HCT116 (cell line): ENCODE results near the gene GBP2. TPM values are rescaled to one million over a fixed set of nuclear protein-coding genes. Genes with fewer than 3 reads are reported as not detected.
"Not testable (repeated sequence)": the region's sequence is repeated elsewhere in the genome, so short reads cannot be mapped to it uniquely, and the experiment has no call there.

Source experiments
- ATAC-seq: fragments of 200-7000 bp; cut with Tn5 transposase; 2 replicates; pipeline ENCODE4 v1.9.1; 2020; ENCODE audit warnings: mild to moderate bottlenecking, moderate library complexity
- BruUV-seq: library from RNA; stranded (reverse); fragments of 400-500 nt; replicated peaks from 2 replicates; lab custom pipeline; 2021; lab: Mats Ljungman, UMichigan
- CTCF ChIA-PET: fragments of 300-600 bp; sonication (Branson Sonifier 250); formaldehyde crosslinking; loops from one replicate; lab custom pipeline; 2021; ENCODE audit warnings: antibody characterized with exemption; lab: Charles Lee
- POLR2A ChIA-PET: fragments of 300-600, 350-600 bp; sonication (Branson Sonifier 250); formaldehyde crosslinking; loops from one replicate; lab custom pipeline; 2021; ENCODE audit warnings: antibody characterized with exemption; lab: Charles Lee
- RAD21 ChIA-PET, 2 experiments: fragments of 300-600 bp; sonication (Branson Sonifier 250); formaldehyde crosslinking; loops; one replicate each; lab custom pipeline; 2023; ENCODE audit warnings: low total read pairs in 2 of 2; ENCODE audit not compliant: uncharacterized antibody in 2 of 2, unreplicated experiment in 2 of 2, low non-redundant PET in 1 of 2; lab: Charles Lee
- DNase-seq: peaks from one replicate; pipeline ENCODE4 v3.0.0-alpha.2; 2010; ENCODE audit warnings: low read depth, low spot score
- H2AFZ ChIP-seq: fragments of 200-600 bp; shearing (Covaris generic), sonication (generic); 2 replicates; pipeline ENCODE4 v1.6.1; 2017; ENCODE audit warnings: low read depth, mixed run types, mixed read lengths, antibody characterized with exemption, low read length; ENCODE audit not compliant: poor library complexity, severe bottlenecking
- H3K27ac ChIP-seq: 2 replicates; pipeline ENCODE4 v1.5.1; 2012; ENCODE audit warnings: low read depth, low read length
- H3K27me3 ChIP-seq: fragments of 200-600 bp; sonication (generic); 2 replicates; pipeline ENCODE4 v1.6.1; 2016; ENCODE audit warnings: mixed run types, low read length, mixed read lengths; ENCODE audit not compliant: insufficient read depth
- H3K36me3 ChIP-seq, 2 experiments: fragments of 200-500 bp in 1 of 2; fragments of 200-600 bp in 1 of 2; sonication (Bioruptor generic) in 1 of 2; sonication (generic) in 1 of 2; 2 replicates each; pipeline versions ENCODE4 v1.5.1 to v1.6.1; 2014 to 2016; ENCODE audit warnings: low read length in 2 of 2, inconsistent platforms in 1 of 2, mixed read lengths in 1 of 2, mixed run types in 1 of 2; ENCODE audit not compliant: insufficient read depth in 2 of 2, control insufficient read depth in 1 of 2
- H3K4me1 ChIP-seq, 2 experiments: fragments of 200-600 bp in 1 of 2; sonication (generic) in 1 of 2; 2 replicates each; pipeline versions ENCODE4 v1.5.1 to v1.6.1; 2012 to 2017; ENCODE audit warnings: low read length in 2 of 2, inconsistent platforms in 1 of 2, mild to moderate bottlenecking in 1 of 2, mixed read lengths in 1 of 2, mixed run types in 1 of 2, moderate library complexity in 1 of 2; ENCODE audit not compliant: insufficient read depth in 2 of 2, control insufficient read depth in 1 of 2
- H3K4me2 ChIP-seq: fragments of 200-600 bp; sonication (generic); 2 replicates; pipeline ENCODE4 v1.6.1; 2017; ENCODE audit warnings: mixed run types, low read length, mixed read lengths
- H3K4me3 ChIP-seq, 2 experiments: fragments of 200-600 bp in 1 of 2; sonication (generic) in 1 of 2; replicated peaks in 1 of 2; 2 replicates each; pipeline ENCODE4 v1.5.1; 2011 to 2016; ENCODE audit warnings: low read length in 2 of 2, control low read depth in 1 of 2, low read depth in 1 of 2, mild to moderate bottlenecking in 1 of 2, mixed read lengths in 1 of 2, mixed run types in 1 of 2
- H3K79me2 ChIP-seq: fragments of 200-600 bp; sonication (generic); 2 replicates; pipeline ENCODE4 v1.6.1; 2017; ENCODE audit warnings: mild to moderate bottlenecking, mixed run types, low read length, moderate library complexity, mixed read lengths; ENCODE audit not compliant: insufficient read depth
- H3K9ac ChIP-seq: fragments of 200-600 bp; sonication (generic); 2 replicates; pipeline ENCODE4 v1.6.1; 2016; ENCODE audit warnings: low read length, mixed read lengths
- H3K9me2 ChIP-seq: fragments of 200-600 bp; sonication (generic), shearing (Covaris generic); 2 replicates; pipeline ENCODE4 v1.6.1; 2017; ENCODE audit warnings: mixed run types, mild to moderate bottlenecking, moderate library complexity; ENCODE audit not compliant: insufficient read depth
- H3K9me3 ChIP-seq, 2 experiments: fragments of 200-500 bp in 1 of 2; fragments of 200-600 bp in 1 of 2; sonication (Bioruptor generic) in 1 of 2; sonication (generic) in 1 of 2; 2 replicates each; pipeline ENCODE4 v1.6.1; 2014 to 2017; ENCODE audit warnings: low read length in 2 of 2, mixed read lengths in 2 of 2, inconsistent platforms in 1 of 2, low read depth in 1 of 2, mild to moderate bottlenecking in 1 of 2, mixed run types in 1 of 2, moderate library complexity in 1 of 2; ENCODE audit not compliant: control insufficient read depth in 1 of 2, insufficient read depth in 1 of 2
- H4K20me1 ChIP-seq: fragments of 200-600 bp; sonication (generic), shearing (Covaris generic); 2 replicates; pipeline ENCODE4 v1.6.1; 2017; ENCODE audit warnings: mixed run types, mild to moderate bottlenecking, moderate library complexity; ENCODE audit not compliant: insufficient read depth
- CEBPB ChIP-seq: IDR thresholded peaks from 2 replicates; pipeline ENCODE4 v1.6.1; 2012; ENCODE audit warnings: low read depth
- EZH2 ChIP-seq: fragments of 200-600 bp; sonication (generic); IDR thresholded peaks from 2 replicates; pipeline ENCODE4 v1.6.1; 2017; ENCODE audit warnings: antibody characterized with exemption, mixed run types
- JUND ChIP-seq: IDR thresholded peaks from 2 replicates; pipeline ENCODE4 v1.6.1; 2012
- POLR2AphosphoS5 ChIP-seq: IDR thresholded peaks from 2 replicates; pipeline ENCODE4 v1.6.1; 2011; ENCODE audit warnings: mild to moderate bottlenecking, low read depth, low read length, moderate library complexity
- RAD21 ChIP-seq: IDR thresholded peaks from 2 replicates; pipeline ENCODE4 v1.6.1; 2012; ENCODE audit warnings: low read depth, mild to moderate bottlenecking
- SP1 ChIP-seq: IDR thresholded peaks from 2 replicates; pipeline ENCODE4 v1.6.1; 2012; ENCODE audit warnings: low read depth
- SRF ChIP-seq: IDR thresholded peaks from 2 replicates; pipeline ENCODE4 v1.6.1; 2012; ENCODE audit warnings: low read depth
- TCF7L2 ChIP-seq: IDR thresholded peaks from 2 replicates; pipeline ENCODE4 v1.7.0; 2011; ENCODE audit warnings: borderline replicate concordance, inconsistent platforms; ENCODE audit not compliant: insufficient read depth, insufficient read length; ENCODE audit errors: extremely low read depth
- ZNF274 ChIP-seq: fragments of 200-500 bp; sonication (Bioruptor generic); IDR thresholded peaks from 2 replicates; pipeline ENCODE4 v1.6.1; 2014; ENCODE audit warnings: mild to moderate bottlenecking, low read depth, low read length, inconsistent platforms
- intact Hi-C: fragments of 100-400 bp; cut with micrococcal nuclease; formaldehyde crosslinking; loops from 2 replicates; pipeline ENCODE4 v1.10.0; 2022
- total RNA-seq: library from RNA; stranded (reverse); gene quantifications from one replicate; pipeline ENCODE4 v1.2.1, GENCODE V29; 2021; ENCODE audit not compliant: unreplicated experiment
- TF ChIP-seq, protein P1 (sequence below), 3 experiments: fragments of 200-600 bp in 1 of 3; sonication (generic) in 1 of 3; IDR thresholded peaks in 2 of 3; conservative IDR thresholded peaks in 1 of 3; 2 replicates each; pipeline ENCODE4 v1.5.1; 2012 to 2017; ENCODE audit warnings: low read depth in 2 of 3, low read length in 2 of 3, antibody characterized with exemption in 1 of 3, borderline replicate concordance in 1 of 3, control low read depth in 1 of 3, mild to moderate bottlenecking in 1 of 3, mixed read lengths in 1 of 3, mixed run types in 1 of 3, moderate library complexity in 1 of 3; ENCODE audit not compliant: insufficient read depth in 1 of 3
- TF ChIP-seq, protein P2 (sequence below): IDR thresholded peaks from 2 replicates; pipeline ENCODE4 v1.6.1; 2012; ENCODE audit warnings: low read depth
- TF ChIP-seq, protein P3 (sequence below): IDR thresholded peaks from 2 replicates; pipeline ENCODE4 v1.6.1; 2012
- TF ChIP-seq, protein P4 (sequence below): IDR thresholded peaks from 2 replicates; pipeline ENCODE4 v1.6.1; 2012

The GBP2 gene
- total RNA-seq, 1 experiment from 2014 or later: 0.98 TPM

- Histone ChIP-seq H3K36me3 (no peaks in the 10 kb centered on the region), H3K9me3 (no peaks in the 10 kb centered on the region), H3K4me2 (no peak overlapping the region), H3K27me3 (no peaks in the 10 kb centered on the region), H3K9me2 (no peaks in the 10 kb centered on the region), H3K4me3 (no peak overlapping the region), H3K4me1 (peaks cover 0 to 8% of the 10 kb centered on the region in 2 experiments; a peak in 1 of 4 replicates), H3K9ac (no peak overlapping the region), H2AFZ (no peak overlapping the region), H3K79me2 (no peaks in the 10 kb centered on the region), H4K20me1 (no peaks in the 10 kb centered on the region), H3K27ac (no peak overlapping the region)
- intact Hi-C loops: no loop called here
- DNase-seq (no peak), ATAC-seq (no peak)
- no peak for TF ChIP-seq RAD21
- TF ChIP-seq, protein P1, sequence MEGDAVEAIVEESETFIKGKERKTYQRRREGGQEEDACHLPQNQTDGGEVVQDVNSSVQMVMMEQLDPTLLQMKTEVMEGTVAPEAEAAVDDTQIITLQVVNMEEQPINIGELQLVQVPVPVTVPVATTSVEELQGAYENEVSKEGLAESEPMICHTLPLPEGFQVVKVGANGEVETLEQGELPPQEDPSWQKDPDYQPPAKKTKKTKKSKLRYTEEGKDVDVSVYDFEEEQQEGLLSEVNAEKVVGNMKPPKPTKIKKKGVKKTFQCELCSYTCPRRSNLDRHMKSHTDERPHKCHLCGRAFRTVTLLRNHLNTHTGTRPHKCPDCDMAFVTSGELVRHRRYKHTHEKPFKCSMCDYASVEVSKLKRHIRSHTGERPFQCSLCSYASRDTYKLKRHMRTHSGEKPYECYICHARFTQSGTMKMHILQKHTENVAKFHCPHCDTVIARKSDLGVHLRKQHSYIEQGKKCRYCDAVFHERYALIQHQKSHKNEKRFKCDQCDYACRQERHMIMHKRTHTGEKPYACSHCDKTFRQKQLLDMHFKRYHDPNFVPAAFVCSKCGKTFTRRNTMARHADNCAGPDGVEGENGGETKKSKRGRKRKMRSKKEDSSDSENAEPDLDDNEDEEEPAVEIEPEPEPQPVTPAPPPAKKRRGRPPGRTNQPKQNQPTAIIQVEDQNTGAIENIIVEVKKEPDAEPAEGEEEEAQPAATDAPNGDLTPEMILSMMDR (IDR thresholded peaks at IDR 0.05 in 2 of 3, conservative IDR thresholded peaks at IDR 0.05 in 1 of 3; ENCODE audit: borderline replicate concordance in 1 of 3, insufficient read depth in 1 of 3, low read depth in 2 of 3, low read length in 2 of 3): no peak
- no peak for TF ChIP-seq EZH2
- no peak for TF ChIP-seq ZNF274
- no peak for TF ChIP-seq POLR2AphosphoS5
- TF ChIP-seq CEBPB: no peak
- no peak for TF ChIP-seq SRF
- TF ChIP-seq JUND: no peak
- TF ChIP-seq, protein P2, sequence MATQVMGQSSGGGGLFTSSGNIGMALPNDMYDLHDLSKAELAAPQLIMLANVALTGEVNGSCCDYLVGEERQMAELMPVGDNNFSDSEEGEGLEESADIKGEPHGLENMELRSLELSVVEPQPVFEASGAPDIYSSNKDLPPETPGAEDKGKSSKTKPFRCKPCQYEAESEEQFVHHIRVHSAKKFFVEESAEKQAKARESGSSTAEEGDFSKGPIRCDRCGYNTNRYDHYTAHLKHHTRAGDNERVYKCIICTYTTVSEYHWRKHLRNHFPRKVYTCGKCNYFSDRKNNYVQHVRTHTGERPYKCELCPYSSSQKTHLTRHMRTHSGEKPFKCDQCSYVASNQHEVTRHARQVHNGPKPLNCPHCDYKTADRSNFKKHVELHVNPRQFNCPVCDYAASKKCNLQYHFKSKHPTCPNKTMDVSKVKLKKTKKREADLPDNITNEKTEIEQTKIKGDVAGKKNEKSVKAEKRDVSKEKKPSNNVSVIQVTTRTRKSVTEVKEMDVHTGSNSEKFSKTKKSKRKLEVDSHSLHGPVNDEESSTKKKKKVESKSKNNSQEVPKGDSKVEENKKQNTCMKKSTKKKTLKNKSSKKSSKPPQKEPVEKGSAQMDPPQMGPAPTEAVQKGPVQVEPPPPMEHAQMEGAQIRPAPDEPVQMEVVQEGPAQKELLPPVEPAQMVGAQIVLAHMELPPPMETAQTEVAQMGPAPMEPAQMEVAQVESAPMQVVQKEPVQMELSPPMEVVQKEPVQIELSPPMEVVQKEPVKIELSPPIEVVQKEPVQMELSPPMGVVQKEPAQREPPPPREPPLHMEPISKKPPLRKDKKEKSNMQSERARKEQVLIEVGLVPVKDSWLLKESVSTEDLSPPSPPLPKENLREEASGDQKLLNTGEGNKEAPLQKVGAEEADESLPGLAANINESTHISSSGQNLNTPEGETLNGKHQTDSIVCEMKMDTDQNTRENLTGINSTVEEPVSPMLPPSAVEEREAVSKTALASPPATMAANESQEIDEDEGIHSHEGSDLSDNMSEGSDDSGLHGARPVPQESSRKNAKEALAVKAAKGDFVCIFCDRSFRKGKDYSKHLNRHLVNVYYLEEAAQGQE: no peak
- no peak for TF ChIP-seq TCF7L2
- TF ChIP-seq, protein P3, sequence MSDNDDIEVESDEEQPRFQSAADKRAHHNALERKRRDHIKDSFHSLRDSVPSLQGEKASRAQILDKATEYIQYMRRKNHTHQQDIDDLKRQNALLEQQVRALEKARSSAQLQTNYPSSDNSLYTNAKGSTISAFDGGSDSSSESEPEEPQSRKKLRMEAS: no peak
- TF ChIP-seq, protein P4, sequence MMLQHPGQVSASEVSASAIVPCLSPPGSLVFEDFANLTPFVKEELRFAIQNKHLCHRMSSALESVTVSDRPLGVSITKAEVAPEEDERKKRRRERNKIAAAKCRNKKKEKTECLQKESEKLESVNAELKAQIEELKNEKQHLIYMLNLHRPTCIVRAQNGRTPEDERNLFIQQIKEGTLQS: no peak
- no peak for TF ChIP-seq SP1
- BruUV-seq: no TSS peak
- POLR2A ChIA-PET: no interaction called here
- CTCF ChIA-PET: no interaction called here
- RAD21 ChIA-PET: no interaction called here
Measured at GRCh38 chr1:89129911-89130310, 4.0 kb upstream of the GBP2 start.

GRCh38 chr1:89128003-89128458, 2.1 kb upstream of the GBP2 start:
- H3K27ac ChIP-seq, RAD21 ChIA-PET, intact Hi-C loops, H2AFZ ChIP-seq, POLR2A ChIA-PET, H3K4me1 ChIP-seq, H3K9me3 ChIP-seq, ATAC-seq, H4K20me1 ChIP-seq, H3K9ac ChIP-seq, H3K79me2 ChIP-seq, CTCF ChIA-PET, H3K4me2 ChIP-seq, H3K27me3 ChIP-seq, DNase-seq, H3K4me3 ChIP-seq, BruUV-seq, H3K9me2 ChIP-seq, H3K36me3 ChIP-seq: not testable (repeated sequence)
